OCI-M1 (cell line): ENCODE data around the gene SLC16A2.
"Not testable (repeated sequence)": the region's sequence is repeated elsewhere in the genome, so short reads cannot be mapped to it uniquely, and the experiment has no call there.

ENCODE experiments used
- DNase-seq: peaks from one replicate; lab custom pipeline; 2025; lab: John Stamatoyannopoulos, UW

The SLC16A2 gene

DNA sequence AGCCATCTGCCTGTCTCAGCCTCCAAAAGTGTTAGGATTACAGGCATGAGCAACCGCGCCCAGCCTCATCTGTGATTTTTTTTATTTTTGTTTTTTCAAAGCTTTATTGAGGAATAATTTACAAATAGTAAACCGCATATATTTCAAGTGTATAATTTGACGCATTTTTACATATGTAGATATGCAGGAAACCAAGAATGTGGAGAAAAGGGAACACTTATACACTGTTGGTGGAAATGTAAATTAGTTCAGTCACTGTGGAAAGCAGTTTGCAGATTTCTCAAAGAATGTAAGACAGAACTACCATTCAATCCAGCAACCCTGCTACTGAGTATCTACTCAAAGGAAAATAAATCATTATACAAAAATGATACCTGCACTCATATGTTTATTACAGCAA, 85.9 kb downstream of the SLC16A2 start:
- DNase-seq, result no peak

DNA sequence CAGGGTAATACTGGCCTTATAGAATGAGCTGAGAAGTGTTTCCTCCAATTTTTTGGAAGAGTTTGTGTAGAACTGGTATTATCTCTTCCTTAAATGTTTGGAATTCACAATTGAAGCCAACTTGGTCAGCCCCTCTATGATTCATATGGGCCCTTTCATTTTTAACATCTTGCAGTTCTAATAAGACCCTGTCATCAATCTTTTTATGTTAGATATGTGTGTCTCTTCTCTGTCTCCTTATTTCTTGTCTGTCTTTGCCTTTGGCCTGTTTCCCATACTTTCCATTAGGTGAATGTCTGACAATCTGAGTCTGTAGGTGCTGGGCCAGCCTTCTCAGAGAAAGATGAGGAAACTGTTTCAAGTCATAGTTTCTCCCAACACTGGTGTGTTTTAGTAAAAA, 88.7 kb downstream of the SLC16A2 start:
- DNase-seq, result no peak

DNA sequence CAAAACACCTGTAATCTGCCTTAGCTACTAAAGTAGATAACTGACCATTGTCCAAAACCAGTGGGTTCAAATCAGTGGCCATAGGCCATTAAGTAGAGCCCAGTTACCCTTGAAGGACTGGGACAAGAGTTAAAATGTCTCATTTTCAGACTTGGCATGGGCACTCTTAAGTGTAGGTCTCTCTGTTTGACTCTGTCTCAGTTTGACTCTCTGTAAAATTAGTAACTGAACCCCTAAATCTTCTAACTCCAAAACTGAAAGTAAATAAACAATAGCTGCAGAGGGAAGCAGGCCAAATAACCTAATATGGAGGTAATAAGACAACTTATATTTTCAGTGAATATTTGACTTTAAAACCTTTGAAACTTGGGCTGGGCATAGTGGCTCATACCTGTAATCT, 89.1 kb downstream of the SLC16A2 start:
- no peak for DNase-seq

DNA sequence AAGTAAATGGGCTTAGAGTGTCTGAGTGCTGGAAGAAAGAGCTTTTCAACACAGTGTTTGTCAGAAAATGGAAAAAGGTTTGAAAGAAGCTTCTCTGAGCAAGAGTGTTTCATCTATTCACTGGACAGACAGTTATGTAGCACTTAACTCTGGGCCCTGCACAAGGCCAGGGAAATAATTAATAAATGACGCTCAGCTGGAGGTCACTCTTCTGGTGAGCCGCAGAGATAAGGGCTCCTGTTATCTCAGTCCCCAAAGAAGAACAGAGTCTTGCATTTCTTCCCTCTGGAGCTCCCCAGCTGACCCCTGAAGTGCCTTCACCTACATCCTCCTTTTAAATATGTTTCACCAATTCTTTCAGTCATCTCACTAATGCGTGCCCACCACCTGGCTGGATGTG, 90.4 kb downstream of the SLC16A2 start:
- DNase-seq, result peak; percentile 0

DNA sequence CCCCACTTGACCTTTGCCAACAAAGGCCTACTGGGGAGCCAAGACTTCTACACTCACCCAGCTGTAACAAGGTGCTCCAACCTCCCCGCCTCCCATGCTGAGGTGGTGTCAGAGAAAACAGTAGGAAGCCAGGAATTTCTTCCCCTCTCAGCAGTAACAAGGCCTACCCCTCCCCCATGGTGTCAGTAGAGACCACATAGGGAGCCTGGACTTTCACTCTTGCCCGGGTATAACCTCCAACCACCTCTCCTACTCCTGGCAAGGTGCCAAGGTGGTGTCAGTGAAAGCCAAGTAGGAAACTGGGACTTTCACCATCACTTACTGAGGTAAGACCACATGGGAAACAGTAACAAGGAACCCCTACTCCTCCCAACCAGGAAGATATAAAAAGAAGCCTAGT, 93.1 kb downstream of the SLC16A2 start:
- peak; percentile 1 for DNase-seq

DNA sequence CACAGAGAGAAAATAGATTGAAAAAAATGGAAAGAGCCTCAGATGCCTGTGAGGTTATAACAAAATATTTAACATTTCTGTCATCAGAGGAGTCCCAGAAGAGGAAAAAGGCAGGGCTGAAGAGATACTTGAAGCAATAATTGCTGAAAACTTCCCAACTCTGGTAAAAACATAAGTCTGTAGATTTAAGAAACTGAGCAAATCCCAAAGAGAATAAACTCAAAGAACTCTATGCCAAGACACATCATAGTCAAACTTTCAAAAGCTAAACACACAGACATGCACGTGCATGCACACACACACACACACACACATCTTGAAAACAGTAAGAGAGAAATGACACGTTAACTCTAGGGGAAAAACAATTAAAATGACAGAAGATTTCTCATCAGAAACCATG, 94.1 kb downstream of the SLC16A2 start:
- no peak for DNase-seq

DNA sequence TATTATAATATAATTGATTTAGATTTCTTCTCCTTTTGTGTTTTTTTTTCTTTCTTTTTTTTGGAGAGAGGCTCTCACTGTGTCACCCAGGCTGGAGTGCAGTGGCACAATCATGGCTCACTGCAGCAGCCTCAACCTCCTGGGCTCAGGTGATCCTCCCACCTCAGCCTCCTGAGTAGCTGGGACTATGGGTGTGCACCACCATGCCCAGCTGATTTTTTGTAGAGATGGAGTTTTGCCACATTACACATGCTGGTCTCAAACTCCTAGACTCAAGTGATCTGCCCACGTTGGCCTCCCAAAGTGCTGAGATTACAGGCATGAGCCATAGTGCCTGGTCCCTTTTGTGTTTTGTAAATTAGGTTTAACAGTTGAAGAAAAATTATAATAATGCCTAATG, 94.7 kb downstream of the SLC16A2 start:
- DNase-seq, result not testable (repeated sequence)

DNA sequence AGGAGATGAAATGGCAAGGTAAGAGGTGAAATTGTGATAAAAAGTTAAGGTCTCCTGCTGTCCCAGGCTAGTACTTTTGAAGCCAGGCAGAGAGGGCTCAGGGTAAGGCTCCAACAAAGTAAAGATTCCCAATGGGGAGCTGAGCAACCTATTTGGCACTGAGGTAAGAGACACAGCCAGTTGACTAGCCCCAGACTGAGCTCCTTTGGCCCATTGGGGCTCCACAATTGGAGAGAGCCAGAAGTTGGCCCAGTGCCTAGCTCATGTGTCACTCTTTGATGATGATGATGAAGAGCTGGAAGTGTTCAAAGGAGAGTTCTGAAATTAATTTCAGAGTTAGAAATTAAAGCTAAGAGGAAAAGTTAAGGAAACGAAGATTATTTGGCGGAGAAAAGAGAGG, 98.6 kb downstream of the SLC16A2 start:
- DNase-seq, result no peak

DNA sequence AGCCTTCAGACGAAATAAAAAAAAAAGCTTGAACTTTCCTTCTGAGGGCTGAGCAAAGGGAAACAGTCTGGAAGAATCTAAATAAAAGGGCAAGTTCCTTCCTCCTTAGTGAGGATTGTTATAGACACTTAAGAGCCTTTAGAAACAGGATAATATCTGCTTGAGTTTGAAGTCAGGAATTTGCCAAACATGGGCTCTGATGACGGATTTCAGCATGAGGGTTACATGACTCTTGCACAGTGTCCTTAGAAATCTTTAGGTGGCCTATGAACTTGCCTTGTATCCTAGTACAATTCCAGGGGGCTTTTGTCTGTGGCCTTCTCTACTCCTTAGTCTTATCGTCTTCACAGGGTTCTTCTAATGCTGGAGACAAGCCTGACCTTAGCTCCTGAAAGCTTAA, 99.0 kb downstream of the SLC16A2 start:
- DNase-seq, result no peak

DNA sequence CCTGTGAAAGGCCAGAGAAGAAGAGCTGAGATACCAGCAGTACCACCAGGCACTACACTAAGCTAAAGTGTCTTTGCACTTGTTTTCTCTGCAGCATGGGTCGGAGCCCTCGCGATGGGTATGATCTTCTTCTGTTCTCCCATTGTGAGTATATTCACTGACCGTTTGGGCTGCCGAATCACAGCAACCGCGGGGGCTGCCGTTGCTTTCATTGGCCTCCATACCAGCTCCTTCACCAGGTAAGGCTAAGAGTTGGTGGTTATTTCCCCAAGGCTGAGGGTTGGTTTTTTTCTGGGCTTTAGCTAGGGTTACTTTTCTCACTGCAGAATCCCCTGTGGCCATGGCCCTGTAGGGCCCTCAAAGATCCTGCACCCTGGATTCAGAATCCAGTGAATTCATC, 99.6 kb downstream of the SLC16A2 start:
- DNase-seq, result no peak

DNA sequence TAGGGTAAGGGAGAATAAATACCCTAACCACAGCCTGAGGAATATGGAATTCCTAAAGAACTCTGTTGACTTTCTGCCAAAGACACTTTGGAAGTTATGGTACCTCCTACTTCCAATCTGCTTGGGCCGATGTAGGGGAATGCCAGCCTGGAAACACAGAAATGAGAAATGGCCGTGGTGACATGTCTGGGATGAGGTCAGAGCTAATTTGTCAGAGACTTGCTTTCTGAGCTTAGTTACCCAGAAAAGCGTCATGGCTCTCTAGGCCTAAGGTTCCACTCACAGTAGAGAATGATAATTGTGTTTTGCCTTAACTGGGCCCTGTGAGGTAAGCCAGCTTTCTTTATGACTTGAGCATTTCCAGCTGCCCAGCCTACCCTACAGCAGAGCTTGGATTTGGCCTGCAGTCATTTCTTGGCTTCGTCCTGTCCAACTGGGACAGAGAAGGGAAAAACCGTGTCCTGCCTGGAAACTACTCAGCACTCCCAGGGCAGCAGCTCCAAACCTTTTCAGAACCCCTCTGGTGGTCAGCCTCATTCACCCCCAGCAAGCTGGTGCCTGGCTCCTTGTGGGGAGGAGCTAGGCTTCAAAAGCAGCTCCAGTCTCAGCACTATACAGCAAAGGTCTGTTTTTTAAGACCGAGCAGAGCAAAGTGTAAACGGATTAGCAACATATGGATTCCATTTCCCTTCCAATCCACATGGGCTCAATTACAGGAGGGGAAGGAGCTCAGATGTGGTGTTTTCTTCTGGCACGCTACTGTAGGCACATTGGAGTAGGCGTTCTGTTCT, 100.9 kb downstream of the SLC16A2 start:
- DNase-seq, result no peak

DNA sequence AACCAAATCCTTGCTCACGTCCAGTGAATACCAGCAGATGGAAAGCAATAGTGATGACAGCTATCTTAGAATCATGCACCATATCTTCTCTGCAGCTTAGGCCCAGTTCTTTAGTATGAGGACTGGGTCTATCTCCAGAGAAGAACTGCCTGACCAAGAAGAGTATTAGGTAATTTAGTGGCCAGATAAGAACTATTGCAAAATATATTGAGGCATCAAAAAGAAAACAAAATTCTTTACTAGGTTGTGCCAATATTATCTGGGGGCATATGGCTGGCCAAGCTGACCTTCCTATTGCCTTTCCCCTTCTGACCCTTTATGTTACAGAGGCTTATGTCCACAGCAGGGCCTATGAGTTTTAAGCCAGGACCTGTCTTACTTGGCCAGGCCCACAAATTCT, 101.9 kb downstream of the SLC16A2 start:
- no peak for DNase-seq

DNA sequence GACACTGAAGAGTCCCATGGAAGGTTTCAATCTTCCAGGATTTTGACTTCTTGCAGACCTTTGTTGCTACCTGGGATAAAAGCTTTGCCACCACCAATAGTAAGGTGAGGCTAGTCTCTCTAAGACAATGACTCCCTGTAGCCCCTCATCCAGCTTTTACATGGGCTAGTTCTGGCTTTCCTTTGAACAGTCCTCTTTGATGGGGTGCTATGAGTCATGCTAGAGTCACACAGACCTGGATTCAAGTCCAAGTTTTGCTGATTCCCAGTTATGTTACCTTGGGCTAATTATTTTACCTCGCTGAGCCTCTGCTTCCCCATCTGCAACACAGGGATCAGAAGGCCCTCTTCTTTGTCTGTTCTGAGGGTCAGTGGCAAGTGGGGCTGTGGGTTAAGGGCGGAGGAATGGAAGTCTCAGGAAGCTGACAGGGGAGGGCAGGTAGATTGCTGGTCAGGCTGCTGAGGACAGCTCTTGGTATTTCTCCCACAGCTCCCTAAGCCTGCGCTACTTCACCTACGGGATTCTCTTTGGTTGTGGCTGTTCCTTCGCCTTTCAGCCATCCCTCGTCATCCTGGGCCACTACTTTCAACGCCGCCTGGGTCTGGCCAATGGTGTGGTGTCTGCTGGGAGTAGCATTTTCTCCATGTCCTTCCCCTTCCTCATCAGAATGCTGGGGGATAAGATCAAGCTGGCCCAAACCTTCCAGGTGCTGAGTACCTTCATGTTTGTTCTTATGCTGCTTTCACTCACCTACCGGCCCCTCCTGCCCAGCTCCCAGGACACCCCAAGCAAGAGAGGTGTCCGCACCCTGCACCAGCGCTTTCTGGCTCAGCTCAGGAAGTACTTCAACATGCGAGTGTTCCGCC, 102.8 kb downstream of the SLC16A2 start:
- DNase-seq, result no peak

DNA sequence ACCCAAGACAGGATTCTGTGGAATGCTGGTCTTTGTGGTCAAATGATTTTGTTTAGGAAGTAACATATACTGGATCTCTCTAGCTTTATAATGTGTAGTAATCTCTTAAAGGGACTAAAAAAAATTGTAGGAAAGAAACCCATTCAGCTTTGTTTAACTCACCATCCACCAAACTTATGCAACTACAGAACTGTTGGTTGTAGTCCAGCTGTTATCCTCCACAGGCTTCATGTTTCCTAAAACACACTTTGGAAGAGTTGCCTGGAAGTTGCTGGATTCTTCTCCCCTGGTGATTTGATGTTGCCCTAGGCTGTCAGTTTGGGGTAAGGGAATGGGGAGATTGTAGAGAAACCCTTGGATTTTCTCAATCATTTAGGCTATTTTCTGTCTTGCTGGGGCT, 103.8 kb downstream of the SLC16A2 start:
- DNase-seq, result no peak

DNA sequence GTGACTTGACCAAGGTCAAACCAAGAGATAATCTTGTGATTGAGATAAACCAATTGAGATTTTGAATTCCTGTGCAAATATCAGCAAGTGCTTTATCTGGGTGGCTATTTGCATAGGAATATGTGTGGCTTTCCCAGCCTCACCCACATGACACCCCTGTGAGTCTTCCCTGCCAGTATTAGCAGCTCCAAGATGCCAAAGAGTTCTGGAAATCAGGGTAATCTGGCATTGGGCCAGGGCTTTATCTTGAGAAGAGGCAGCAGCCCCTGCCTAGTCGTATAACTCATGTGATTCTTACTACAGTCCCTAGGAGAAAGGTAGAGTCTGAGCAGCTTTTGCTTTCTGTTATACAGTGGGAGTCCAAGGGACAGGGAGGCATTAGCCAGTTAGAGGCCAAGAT, 105.5 kb downstream of the SLC16A2 start:
- peak; percentile 2 for DNase-seq

DNA sequence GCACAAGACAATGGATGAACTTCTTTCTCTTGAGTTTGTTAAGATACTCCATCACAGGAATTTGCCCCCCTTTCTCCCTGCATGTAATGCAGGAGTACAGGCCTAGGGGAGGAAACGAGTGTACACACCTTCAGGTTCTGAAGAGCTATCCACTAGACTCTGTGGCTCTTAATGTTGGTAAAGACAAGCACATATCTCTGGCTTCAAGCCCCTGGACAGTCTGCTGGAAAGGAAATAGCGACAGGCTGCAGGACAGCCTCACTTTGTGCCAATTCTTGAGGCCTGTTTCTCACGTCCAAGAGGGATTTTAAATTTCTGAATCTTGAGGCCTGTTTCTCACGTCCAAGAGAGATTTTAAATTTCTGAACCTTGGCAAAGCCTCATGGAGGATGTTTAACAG, 106.1 kb downstream of the SLC16A2 start:
- no peak for DNase-seq

DNA sequence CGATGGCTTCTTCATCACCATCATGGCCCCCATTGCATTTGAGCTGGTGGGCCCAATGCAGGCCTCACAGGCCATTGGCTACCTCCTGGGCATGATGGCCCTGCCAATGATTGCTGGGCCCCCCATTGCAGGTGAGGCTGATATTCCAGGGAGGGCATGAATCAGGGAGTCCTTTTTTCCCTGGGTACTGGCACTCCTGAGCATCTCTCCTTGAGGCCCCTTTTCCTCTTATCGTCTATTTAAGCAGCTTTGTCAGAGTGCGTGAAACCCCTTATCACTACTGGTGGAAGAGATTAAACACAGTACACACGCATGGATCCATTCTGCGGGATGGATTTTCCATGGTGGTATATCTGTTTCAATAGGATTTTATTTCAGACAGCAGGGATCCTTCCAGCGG, 108.0 kb downstream of the SLC16A2 start:
- no peak for DNase-seq

DNA sequence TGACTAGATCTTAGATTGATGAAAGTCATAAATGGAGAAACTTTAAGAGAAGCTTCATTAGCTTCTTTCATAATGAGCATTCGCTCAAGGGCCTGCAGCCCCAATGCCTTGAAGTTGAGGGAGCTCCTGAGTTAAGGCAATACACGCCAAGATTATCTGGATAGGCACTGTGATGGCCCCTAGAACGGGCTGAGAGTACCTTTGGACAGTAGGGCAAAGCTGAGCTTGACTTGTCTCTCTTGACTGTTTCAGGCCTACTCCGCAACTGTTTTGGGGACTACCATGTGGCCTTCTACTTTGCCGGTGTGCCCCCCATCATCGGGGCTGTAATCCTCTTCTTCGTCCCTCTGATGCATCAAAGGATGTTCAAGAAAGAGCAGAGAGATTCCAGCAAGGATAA, 109.8 kb downstream of the SLC16A2 start:
- DNase-seq, result no peak

DNA sequence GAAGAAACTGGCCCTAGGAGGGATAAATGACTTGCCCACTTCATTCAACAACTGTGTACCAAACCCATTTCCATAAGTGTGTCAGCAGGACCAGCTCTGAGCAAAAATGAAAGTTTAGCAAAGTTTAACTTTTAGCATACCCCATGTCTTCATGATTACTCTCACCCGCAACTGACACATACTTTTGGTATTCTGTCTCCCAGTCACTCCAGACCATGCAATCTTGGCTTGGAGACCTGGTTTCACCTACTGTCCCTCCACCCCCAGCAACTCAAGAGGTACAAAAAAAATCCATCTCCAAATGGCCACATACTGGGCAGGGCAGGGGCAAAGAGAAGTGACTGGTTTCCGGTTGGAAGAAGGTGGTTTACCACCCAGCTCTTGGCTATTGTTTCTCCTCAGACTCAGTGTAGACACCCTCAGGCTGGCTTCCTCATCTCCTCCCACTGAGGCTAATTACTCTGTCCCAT, 113.3 kb downstream of the SLC16A2 start:
- DNase-seq, result no peak

DNA sequence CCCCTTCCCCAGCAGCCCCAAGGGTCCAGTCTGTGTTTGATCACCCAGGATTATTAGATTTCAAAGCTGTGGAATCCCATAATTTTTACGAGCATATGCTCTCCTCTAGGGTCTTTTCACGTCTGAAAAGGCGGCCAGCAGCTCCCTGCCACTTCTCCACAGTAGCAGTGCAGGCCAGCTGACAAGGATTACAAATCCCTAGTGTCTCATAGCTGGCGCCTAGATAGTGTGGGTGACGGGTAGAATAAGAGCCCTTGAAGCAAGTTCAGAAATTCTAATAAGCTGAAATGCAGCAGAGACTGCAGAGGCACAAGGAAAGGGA, 113.8 kb downstream of the SLC16A2 start:
- DNase-seq, result no peak

DNA sequence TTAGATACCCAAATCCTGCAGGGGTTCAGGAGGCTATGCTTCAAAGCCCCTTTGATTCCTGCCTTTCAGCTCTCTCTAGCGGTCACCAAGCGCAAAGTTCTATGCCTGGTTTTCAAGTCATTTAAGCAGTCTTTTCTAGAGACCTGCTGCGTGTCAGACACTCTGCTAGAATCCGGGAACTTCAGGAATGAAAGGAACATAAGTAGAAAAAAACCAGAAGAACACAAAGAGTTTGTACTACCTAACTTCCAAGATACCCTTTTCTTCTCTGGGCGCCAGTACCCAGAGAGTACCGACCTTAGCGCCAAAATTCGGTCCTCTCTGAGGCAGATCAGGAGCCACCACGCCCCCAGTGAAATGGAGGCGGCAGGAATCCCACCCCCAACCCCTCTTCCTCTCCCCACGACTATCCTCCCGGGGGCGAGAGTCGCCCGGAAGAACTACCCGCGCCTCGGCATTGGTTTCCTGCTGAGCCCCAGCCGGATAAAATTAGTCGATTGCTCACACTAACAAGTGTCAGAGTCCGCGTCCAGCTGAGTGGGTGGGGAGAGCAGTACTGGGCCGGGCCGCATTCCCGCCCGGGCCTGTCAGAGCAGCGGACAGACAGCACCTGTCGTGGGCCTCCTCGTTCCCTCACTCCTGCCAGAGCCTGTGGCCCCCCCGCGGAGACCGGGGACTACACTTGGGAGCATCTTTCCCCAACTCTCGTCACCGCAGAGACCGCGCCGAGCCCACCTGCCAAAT, 114.3 kb downstream of the SLC16A2 start:
- peak; percentile 63 for DNase-seq

DNA sequence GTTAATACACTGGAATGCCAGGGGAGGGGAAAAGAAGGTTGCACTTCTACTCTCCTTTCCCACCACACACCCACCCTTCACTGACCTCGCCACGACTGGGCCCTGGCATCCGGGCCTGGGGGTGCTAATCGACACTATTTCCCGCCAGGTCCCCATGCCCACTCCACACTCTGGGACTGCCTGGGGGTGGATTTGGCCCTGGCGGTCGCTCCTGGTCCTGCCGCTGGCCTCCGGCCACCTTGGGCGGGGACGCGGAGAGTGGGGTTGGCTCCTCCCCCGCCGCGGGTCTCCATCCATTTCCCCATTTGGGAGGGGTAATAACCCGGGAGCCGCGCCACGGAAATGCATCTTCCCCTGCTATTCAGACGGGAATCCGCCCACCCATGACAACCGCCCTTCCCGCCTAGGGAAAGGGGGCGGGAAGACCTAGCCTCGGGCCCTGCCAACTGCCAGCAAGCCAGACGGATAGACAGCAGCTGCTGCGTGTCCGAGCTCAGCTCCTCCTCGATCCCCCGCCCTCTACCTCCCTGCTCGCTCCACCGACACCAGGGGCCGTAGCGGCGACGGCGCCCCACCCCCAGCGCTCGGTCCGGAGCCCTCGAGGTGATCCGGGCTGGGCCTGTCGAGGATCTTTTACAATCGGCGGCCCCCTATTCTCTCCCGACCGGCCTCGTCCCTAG, 115.0 kb downstream of the SLC16A2 start:
- peak; percentile 3 for DNase-seq
